Mucosa of stomach (tissue), 1 donor: ENCODE measurements around the gene GFI1.
A peak's percentile ranks its signal among the peaks of the same experiment; 100 is the strongest.
"Not testable (repeated sequence)": the region's sequence is repeated elsewhere in the genome, so short reads cannot be mapped to it uniquely, and the experiment has no call there.

Experiments used
- H3K27me3 ChIP-seq: one replicate; pipeline ENCODE4 v1.7.0; 2013; ENCODE audit warnings: mild to moderate bottlenecking, low read length; ENCODE audit not compliant: control insufficient read depth, insufficient read depth
- H3K36me3 ChIP-seq: one replicate; pipeline ENCODE4 v1.7.0; 2013; ENCODE audit warnings: low read length; ENCODE audit not compliant: control insufficient read depth, insufficient read depth
- H3K4me1 ChIP-seq: one replicate; pipeline ENCODE4 v1.7.0; 2013; ENCODE audit warnings: mild to moderate bottlenecking, low read length; ENCODE audit not compliant: control insufficient read depth, insufficient read depth
- H3K4me3 ChIP-seq: one replicate; pipeline ENCODE4 v1.7.0; 2013; ENCODE audit warnings: low read length
- H3K9ac ChIP-seq: one replicate; pipeline ENCODE4 v1.7.0; 2013; ENCODE audit warnings: mild to moderate bottlenecking, low read length, moderate library complexity
- H3K9me3 ChIP-seq: one replicate; pipeline ENCODE4 v1.7.0; 2013; ENCODE audit warnings: mild to moderate bottlenecking, low read length, moderate library complexity; ENCODE audit not compliant: control insufficient read depth
- donor health status: Pancreatic carcinoma.

The GFI1 gene

GRCh38 chr1:92486251-92487077, at the start of gene GFI1:
TSS of gene GFI1 (minus strand) at chr1:92486925. CDS start at chr1:92483487, 3,438 bp downstream.
- peaks cover 40% of the 10 kb centered on the region for H3K4me1 ChIP-seq
- no peak within 1 kb of the TSS for H3K9ac ChIP-seq
- peaks cover 75% of the 10 kb centered on the region for H3K27me3 ChIP-seq
- no peaks in the 10 kb centered on the region for H3K9me3 ChIP-seq
- H3K4me3 ChIP-seq: peak within 1 kb of the TSS; percentile 74
- H3K36me3 ChIP-seq: no peaks in the 10 kb centered on the region

- H3K27me3 ChIP-seq, H3K36me3 ChIP-seq, H3K4me1 ChIP-seq, H3K9me3 ChIP-seq, H3K4me3 ChIP-seq, H3K9ac ChIP-seq: not testable (repeated sequence)
Observed at GRCh38 chr1:92532371-92532770, 45.6 kb upstream of the GFI1 start.

GRCh38 chr1:92531939-92532338, 45.2 kb upstream of the GFI1 start:
- not testable (repeated sequence) for H3K4me3 ChIP-seq, H3K27me3 ChIP-seq, H3K36me3 ChIP-seq, H3K9me3 ChIP-seq, H3K9ac ChIP-seq, H3K4me1 ChIP-seq

- H3K9me3 ChIP-seq: no peaks in the 10 kb centered on the region
- no peaks in the 10 kb centered on the region for H3K36me3 ChIP-seq
- no peak overlapping the region for H3K4me3 ChIP-seq
- H3K27me3 ChIP-seq: no peaks in the 10 kb centered on the region
- no peaks in the 10 kb centered on the region for H3K4me1 ChIP-seq
- no peak overlapping the region for H3K9ac ChIP-seq
Observed at GRCh38 chr1:92527670-92528069, 40.9 kb upstream of the GFI1 start.

GRCh38 chr1:92524944-92525590, 38.3 kb upstream of the GFI1 start:
- H3K9me3 ChIP-seq, H3K36me3 ChIP-seq, H3K4me1 ChIP-seq, H3K27me3 ChIP-seq, H3K4me3 ChIP-seq, H3K9ac ChIP-seq: not testable (repeated sequence)

GRCh38 chr1:92519043-92519442, 32.3 kb upstream of the GFI1 start:
- no peaks in the 10 kb centered on the region for H3K27me3 ChIP-seq
- no peak overlapping the region for H3K9ac ChIP-seq
- no peaks in the 10 kb centered on the region for H3K36me3 ChIP-seq
- H3K4me3 ChIP-seq: no peak overlapping the region
- no peaks in the 10 kb centered on the region for H3K9me3 ChIP-seq
- H3K4me1 ChIP-seq: no peaks in the 10 kb centered on the region

- Histone ChIP-seq H3K9ac (no peak overlapping the region), H3K4me1 (no peaks in the 10 kb centered on the region), H3K27me3 (no peaks in the 10 kb centered on the region), H3K9me3 (no peaks in the 10 kb centered on the region), H3K4me3 (no peak overlapping the region), H3K36me3 (no peaks in the 10 kb centered on the region)
Observed at GRCh38 chr1:92516574-92516973, 29.8 kb upstream of the GFI1 start.

- no peaks in the 10 kb centered on the region for H3K4me1 ChIP-seq
- H3K9ac ChIP-seq: no peak overlapping the region
- H3K27me3 ChIP-seq: no peaks in the 10 kb centered on the region
- no peak overlapping the region for H3K4me3 ChIP-seq
- no peaks in the 10 kb centered on the region for H3K9me3 ChIP-seq
- no peaks in the 10 kb centered on the region for H3K36me3 ChIP-seq
Observed at GRCh38 chr1:92515796-92516201, 29.1 kb upstream of the GFI1 start.

- no peaks in the 10 kb centered on the region for H3K4me1 ChIP-seq
- no peaks in the 10 kb centered on the region for H3K27me3 ChIP-seq
- H3K36me3 ChIP-seq: no peaks in the 10 kb centered on the region
- no peaks in the 10 kb centered on the region for H3K9me3 ChIP-seq
- no peak overlapping the region for H3K4me3 ChIP-seq
- no peak overlapping the region for H3K9ac ChIP-seq
Observed at GRCh38 chr1:92511541-92511940, 24.8 kb upstream of the GFI1 start.

- Histone ChIP-seq H3K36me3 (no peaks in the 10 kb centered on the region), H3K27me3 (no peaks in the 10 kb centered on the region), H3K9ac (no peak overlapping the region), H3K4me3 (no peak overlapping the region), H3K4me1 (no peaks in the 10 kb centered on the region), H3K9me3 (no peaks in the 10 kb centered on the region)
Observed at GRCh38 chr1:92509619-92510018, 22.9 kb upstream of the GFI1 start.

GRCh38 chr1:92505015-92505692, 18.4 kb upstream of the GFI1 start:
- Histone ChIP-seq H3K27me3 (no peaks in the 10 kb centered on the region), H3K9me3 (no peaks in the 10 kb centered on the region), H3K9ac (no peak overlapping the region), H3K4me1 (no peaks in the 10 kb centered on the region), H3K36me3 (no peaks in the 10 kb centered on the region), H3K4me3 (no peak overlapping the region)

GRCh38 chr1:92504291-92505014, 17.7 kb upstream of the GFI1 start:
- no peaks in the 10 kb centered on the region for H3K27me3 ChIP-seq
- H3K4me3 ChIP-seq: no peak overlapping the region
- H3K9me3 ChIP-seq: no peaks in the 10 kb centered on the region
- no peak overlapping the region for H3K9ac ChIP-seq
- no peaks in the 10 kb centered on the region for H3K4me1 ChIP-seq
- no peaks in the 10 kb centered on the region for H3K36me3 ChIP-seq
